IMR-90 (cell line): ENCODE data around the gene CACNG5.

Experiments used
- MXI1 ChIP-seq: IDR thresholded peaks from 2 replicates; pipeline ENCODE4 v1.6.1; 2012; ENCODE audit warnings: low read depth, mild to moderate bottlenecking, low read length, moderate library complexity, borderline replicate concordance
- NFE2L2 ChIP-seq: fragments of 150-350 bp; IDR thresholded peaks from 2 replicates; pipeline ENCODE4 v1.6.1; 2016; ENCODE audit warnings: low read depth, mild to moderate bottlenecking, low read length
- TF ChIP-seq, protein P1 (sequence below): conservative IDR thresholded peaks from 2 replicates; pipeline ENCODE4 v1.5.1; 2012; ENCODE audit warnings: mild to moderate bottlenecking, low read depth, low read length, improper control_type of control experiment

- TF ChIP-seq MXI1: no peak
- TF ChIP-seq NFE2L2: no peak
- TF ChIP-seq, protein P1, sequence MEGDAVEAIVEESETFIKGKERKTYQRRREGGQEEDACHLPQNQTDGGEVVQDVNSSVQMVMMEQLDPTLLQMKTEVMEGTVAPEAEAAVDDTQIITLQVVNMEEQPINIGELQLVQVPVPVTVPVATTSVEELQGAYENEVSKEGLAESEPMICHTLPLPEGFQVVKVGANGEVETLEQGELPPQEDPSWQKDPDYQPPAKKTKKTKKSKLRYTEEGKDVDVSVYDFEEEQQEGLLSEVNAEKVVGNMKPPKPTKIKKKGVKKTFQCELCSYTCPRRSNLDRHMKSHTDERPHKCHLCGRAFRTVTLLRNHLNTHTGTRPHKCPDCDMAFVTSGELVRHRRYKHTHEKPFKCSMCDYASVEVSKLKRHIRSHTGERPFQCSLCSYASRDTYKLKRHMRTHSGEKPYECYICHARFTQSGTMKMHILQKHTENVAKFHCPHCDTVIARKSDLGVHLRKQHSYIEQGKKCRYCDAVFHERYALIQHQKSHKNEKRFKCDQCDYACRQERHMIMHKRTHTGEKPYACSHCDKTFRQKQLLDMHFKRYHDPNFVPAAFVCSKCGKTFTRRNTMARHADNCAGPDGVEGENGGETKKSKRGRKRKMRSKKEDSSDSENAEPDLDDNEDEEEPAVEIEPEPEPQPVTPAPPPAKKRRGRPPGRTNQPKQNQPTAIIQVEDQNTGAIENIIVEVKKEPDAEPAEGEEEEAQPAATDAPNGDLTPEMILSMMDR: no peak
Measured at GRCh38 chr17:66803474-66803951, 31.4 kb upstream of the CACNG5 start.
